Endothelial cell of umbilical vein (primary cell): ENCODE data around the gene XPOT.

Source experiments
- CTCF ChIP-seq, 2 donors: IDR thresholded peaks; 1 replicate in 1 of 2; 2 replicates in 1 of 2; pipeline ENCODE4 v1.5.1; 2011; ENCODE audit warnings: low read length in 2 of 2, mild to moderate bottlenecking in 2 of 2, moderate library complexity in 2 of 2, control low read depth in 1 of 2, inconsistent platforms in 1 of 2, low read depth in 1 of 2; ENCODE audit not compliant: insufficient read depth in 1 of 2; ENCODE audit errors: extremely low read depth in 1 of 2
- EZH2 ChIP-seq: IDR thresholded peaks from 2 replicates; pipeline ENCODE4 v1.6.1; 2012; ENCODE audit warnings: borderline replicate concordance, low read depth, mild to moderate bottlenecking, moderate library complexity, low read length, inconsistent platforms; ENCODE audit not compliant: severe bottlenecking
- MAX ChIP-seq: IDR thresholded peaks from 2 replicates; pipeline ENCODE4 v1.6.1; 2011; ENCODE audit not compliant: insufficient read depth, insufficient read length
- MYC ChIP-seq: IDR thresholded peaks from one replicate; pipeline ENCODE4 v1.6.1; 2011; ENCODE audit warnings: mild to moderate bottlenecking, low read depth, low read length
- POLR2A ChIP-seq: IDR thresholded peaks from 2 replicates; pipeline ENCODE4 v1.6.1; 2012; ENCODE audit warnings: low read depth, mild to moderate bottlenecking, control low read depth, low read length
- POLR2AphosphoS5 ChIP-seq: IDR thresholded peaks from 2 replicates; pipeline ENCODE4 v1.6.1; 2012; ENCODE audit warnings: low read depth, mild to moderate bottlenecking, control low read depth, low read length, moderate library complexity; ENCODE audit not compliant: insufficient read depth

GRCh38 chr12:64418209-64418608 lies 14.0 kb downstream of the XPOT start:
- TF ChIP-seq CTCF (IDR thresholded peaks at IDR 0.05; ENCODE audit: extremely low read depth in 1 of 2, insufficient read depth in 1 of 2, low read depth in 1 of 2, low read length in 2 of 2) = no peak
- TF ChIP-seq POLR2AphosphoS5 = no peak
- no peak for TF ChIP-seq MAX
- no peak for TF ChIP-seq EZH2
- TF ChIP-seq POLR2A = no peak
- TF ChIP-seq MYC = no peak
